HPDE6-E6E7 (cell line): ENCODE measurements around the gene IRX6.

ENCODE experiments used
- DNase-seq: peaks from one replicate; pipeline ENCODE4 v3.0.0; 2011; ENCODE audit warnings: missing footprints; ENCODE audit errors: extremely low spot score

The IRX6 gene

DNA sequence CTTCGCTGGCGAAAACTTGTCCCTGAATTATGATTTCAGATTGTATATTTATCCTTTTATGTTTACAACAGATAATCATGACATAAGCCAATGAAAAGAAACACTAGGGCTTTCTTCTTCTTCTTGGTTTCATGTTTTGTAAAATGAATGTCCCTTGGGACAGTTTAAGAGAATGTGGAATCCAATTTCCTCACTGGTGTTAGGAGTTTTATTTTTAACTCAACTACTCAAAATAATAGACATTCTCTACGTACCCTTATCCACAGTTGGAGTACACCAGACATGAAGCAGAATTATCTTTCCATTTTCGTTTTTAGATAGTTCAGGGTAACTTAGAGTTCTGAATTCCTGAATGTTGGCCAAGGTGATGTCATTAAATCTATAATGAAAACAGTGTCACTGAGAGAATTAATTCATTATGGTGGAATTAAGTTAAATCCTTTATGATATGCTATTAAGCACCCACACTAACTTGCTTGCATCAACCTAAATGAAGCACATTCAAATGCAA is 43.4 kb downstream of the IRX6 start:
- DNase-seq, result no peak

DNA sequence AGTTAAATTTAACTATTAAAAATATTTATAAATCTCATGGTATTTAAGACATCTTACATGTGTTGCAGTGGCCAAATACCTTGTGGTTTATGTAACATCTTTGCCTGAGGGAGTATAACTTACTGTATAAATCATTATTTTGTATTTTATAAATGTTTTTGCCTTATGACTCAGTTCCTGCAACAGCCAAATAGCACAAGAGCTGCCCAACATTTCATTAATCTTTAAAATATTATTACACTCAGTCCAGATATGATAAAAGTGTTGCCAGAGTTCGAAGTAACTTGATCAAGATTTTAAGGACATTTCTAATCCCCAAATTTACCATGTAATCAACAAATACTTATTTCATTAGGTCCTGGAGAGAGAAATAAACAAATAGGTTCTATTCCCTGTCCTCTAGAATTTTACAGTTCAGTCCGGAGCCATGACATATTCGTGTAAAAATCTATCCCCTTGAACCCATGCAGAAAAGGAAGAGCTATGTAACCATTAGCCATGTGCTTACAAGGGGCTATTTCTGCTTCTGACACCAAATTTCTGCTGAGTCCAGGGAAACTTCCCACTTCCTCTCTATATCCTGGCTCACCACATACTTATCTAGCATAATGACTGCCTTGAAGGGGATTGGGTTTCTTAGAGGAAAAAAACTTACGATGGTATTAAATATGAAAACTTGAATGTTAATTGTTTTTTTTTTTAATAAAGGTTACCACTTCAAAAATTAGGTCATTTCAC is 44.0 kb downstream of the IRX6 start:
- no peak for DNase-seq

DNA sequence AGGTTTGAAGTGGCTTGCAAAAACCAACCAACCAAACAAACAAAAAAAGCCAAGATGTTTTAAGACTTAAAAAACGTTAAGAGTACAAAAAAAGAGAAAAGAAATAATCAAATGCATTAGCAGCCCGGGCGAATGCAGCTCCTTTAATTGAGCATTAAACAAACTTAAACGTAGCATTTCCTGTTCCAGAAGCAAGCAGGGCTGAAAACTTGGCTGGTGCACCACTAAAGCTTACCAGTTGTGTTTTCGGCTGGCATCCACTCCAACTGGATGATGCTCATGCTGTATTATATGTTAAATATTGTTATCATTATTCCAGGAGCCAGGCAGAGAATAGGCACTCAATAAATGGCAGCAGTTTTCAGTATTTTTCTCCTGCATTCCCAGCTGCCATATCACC is 45.1 kb downstream of the IRX6 start:
- no peak for DNase-seq

DNA sequence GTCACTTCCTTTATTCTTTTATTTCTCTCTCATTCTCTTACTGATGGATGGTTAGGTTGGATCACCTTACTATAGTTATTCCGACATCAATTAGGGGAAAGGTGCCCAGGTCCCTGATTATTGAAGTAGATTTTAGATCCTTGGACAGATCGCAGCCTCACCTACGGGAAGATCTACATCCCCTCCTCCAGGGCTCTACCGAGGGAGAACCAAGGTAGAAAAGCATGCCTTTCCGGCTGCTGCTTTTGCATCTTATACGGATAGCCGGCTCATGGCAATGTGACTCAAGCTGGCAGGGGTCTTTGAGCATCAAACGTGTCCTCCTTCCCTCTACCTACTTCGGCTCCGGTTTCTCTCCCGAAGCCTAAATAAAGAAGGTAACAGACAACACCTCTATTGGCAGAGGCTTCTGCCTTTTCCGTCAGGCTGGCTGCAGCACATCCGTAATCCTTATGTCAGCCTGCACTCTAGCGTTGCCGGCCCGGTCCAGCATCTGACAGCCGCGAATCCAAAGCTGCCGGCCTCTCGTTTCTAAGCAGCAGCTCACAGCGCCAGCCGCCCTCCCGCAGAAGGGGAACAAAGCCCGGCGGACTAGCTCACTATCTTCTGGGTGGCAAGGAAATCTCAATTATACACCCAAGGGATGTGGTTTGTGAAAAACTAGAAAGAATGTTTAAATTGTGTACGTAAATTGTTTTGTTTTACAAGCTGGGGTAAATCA is 46.9 kb downstream of the IRX6 start:
- peak; percentile 42 for DNase-seq

GRCh38 chr16:55372792-55373488 is 48.9 kb downstream of the IRX6 start:
- DNase-seq, result no peak

GRCh38 chr16:55373489-55373832 is 49.5 kb downstream of the IRX6 start:
- DNase-seq, result no peak

GRCh38 chr16:55376045-55376444 is 52.0 kb downstream of the IRX6 start:
- DNase-seq, result no peak

DNA sequence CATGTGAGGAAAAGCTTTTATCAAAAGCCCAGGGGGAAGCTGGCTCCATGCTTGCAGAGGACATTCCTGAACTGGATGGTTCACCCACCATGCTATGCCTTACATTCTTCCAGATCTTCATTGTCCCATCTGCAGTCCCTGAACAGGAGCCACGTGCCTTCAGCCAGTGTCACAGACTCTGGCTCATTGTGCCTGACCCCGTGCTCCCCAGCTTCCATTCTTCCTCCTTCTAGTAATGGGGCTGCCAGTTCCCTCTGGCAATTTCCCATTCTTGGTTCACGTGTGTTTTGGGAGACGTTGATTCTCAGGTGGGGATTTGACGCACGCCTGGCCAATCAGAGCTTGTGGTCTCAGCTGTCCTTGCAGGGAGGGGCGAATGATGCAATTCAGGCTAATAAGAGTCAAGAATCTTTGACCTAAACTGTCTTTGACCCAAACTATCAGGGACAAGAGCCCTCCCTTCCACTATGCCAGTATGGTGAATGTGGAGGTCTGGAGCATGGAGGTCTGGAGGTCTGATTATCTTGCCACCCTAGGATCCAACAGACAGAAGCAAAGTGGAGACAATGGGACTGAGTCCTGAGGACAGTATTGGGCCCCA is 52.7 kb downstream of the IRX6 start:
- DNase-seq, result no peak

GRCh38 chr16:55377840-55378239 is 53.8 kb downstream of the IRX6 start:
- no peak for DNase-seq

DNA sequence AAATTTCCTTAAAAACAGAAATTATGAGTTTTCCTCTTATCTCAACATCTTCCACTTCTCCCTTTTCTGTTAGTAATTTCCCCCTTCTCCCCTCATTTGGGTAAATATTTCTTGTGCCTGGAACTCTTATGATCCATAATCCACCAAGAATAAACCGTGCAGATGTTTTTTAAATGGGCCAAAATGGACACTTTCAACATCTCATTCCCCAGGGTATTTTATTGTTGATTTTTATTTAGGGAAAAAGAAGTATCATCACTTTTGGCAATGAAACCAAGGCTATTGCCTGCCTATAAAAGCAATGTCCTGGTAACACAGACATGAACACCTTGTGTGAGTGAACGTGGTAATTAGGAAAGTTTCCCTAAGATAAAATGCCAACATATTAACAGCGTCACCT is 54.6 kb downstream of the IRX6 start:
- no peak for DNase-seq

GRCh38 chr16:55379371-55379770 is 55.4 kb downstream of the IRX6 start:
- no peak for DNase-seq

DNA sequence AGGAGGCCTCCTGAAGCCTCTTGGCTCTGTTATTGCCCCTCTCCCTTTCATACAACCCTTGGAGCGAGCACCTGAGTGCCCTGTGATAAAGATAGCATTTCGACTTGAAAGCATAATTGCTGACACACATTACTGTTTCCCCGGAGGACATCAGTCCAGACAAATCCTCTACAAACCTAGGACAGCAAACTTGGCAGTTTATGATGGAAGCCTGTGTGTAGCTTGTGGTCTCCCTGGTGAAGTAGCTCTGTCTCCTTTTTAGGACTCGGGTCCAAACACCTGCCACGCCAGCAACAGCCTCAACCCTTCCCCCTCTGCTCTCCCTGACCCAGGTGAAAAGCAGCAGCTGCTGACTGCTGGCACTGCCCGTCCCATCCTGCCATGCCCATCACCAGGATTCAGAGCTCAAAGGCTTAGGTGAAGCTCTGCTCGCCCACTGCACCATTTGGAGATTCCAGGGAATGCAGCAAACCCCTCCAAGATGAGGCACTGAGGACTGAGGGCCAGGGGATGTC is 55.9 kb downstream of the IRX6 start:
- DNase-seq, result no peak
